DOHH2 (cell line): Measurements from ENCODE around the gene TBC1D2.

ENCODE experiments used
- H3F3A ChIP-seq: fragments of 200-600 bp; sonication (generic), shearing (Covaris generic); 2 replicates; pipeline ENCODE4 v1.6.0; 2016; ENCODE audit warnings: antibody characterized with exemption, mild to moderate bottlenecking; ENCODE audit not compliant: control insufficient read depth, insufficient read depth
- H3K27ac ChIP-seq: fragments of 200-600 bp; sonication (generic); 2 replicates; pipeline ENCODE4 v1.5.1; 2014; ENCODE audit warnings: low read depth, mild to moderate bottlenecking, low read length, moderate library complexity
- H3K27me3 ChIP-seq: fragments of 200-600 bp; sonication (generic); 2 replicates; pipeline ENCODE4 v1.6.1; 2014; ENCODE audit warnings: mild to moderate bottlenecking, low read length, mixed read lengths; ENCODE audit not compliant: control insufficient read depth
- H3K36me3 ChIP-seq: fragments of 200-600 bp; sonication (generic); 2 replicates; pipeline ENCODE4 v1.6.1; 2014; ENCODE audit warnings: mild to moderate bottlenecking, low read length, moderate library complexity, mixed read lengths; ENCODE audit not compliant: control insufficient read depth
- H3K4me1 ChIP-seq: fragments of 200-600 bp; sonication (generic); 2 replicates; pipeline ENCODE4 v1.6.1; 2014; ENCODE audit warnings: mild to moderate bottlenecking, low read length, mixed read lengths; ENCODE audit not compliant: control insufficient read depth
- H3K4me2 ChIP-seq: fragments of 200-600 bp; sonication (generic); 2 replicates; pipeline ENCODE4 v1.6.0; 2014; ENCODE audit warnings: mild to moderate bottlenecking, low read length, moderate library complexity
- H3K4me3 ChIP-seq: fragments of 200-600 bp; sonication (generic); 2 replicates; pipeline ENCODE4 v1.5.1; 2014; ENCODE audit warnings: mild to moderate bottlenecking, low read length, mixed read lengths
- H3K79me2 ChIP-seq: fragments of 200-600 bp; sonication (generic); 2 replicates; pipeline ENCODE4 v1.6.1; 2014; ENCODE audit warnings: mild to moderate bottlenecking, low read length, mixed read lengths; ENCODE audit not compliant: control insufficient read depth
- H3K9me2 ChIP-seq: fragments of 200-600 bp; sonication (generic); replicated peaks from 2 replicates; pipeline ENCODE4 v1.6.1; 2014; ENCODE audit warnings: mild to moderate bottlenecking, low read length, mixed read lengths; ENCODE audit not compliant: control insufficient read depth
- H3K9me3 ChIP-seq: fragments of 200-600 bp; sonication (generic); 2 replicates; pipeline ENCODE4 v1.6.1; 2014; ENCODE audit warnings: antibody characterized with exemption, low read length, mixed read lengths; ENCODE audit not compliant: control insufficient read depth, insufficient read depth
- H4K20me1 ChIP-seq: fragments of 200-600 bp; sonication (generic); 2 replicates; pipeline ENCODE4 v1.6.0; 2014; ENCODE audit warnings: low read depth, mild to moderate bottlenecking, antibody characterized with exemption, low read length, moderate library complexity; ENCODE audit not compliant: control insufficient read depth, insufficient read depth
- CTCF ChIP-seq: fragments of 200-600 bp; sonication (generic); IDR thresholded peaks from one replicate; pipeline ENCODE4 v1.5.1; 2014; ENCODE audit warnings: antibody characterized with exemption, mild to moderate bottlenecking, low read depth, low read length; ENCODE audit not compliant: poor library complexity, severe bottlenecking
- EZH2phosphoT487 ChIP-seq: fragments of 200-600 bp; sonication (generic); IDR thresholded peaks from 2 replicates; pipeline ENCODE4 v1.6.1; 2017; ENCODE audit warnings: borderline replicate concordance, mild to moderate bottlenecking, antibody characterized with exemption, low read length, moderate library complexity, mixed read lengths

Gene TBC1D2

GRCh38 chr9:98185611-98186171 is 69.8 kb downstream of the TBC1D2 start:
- Histone ChIP-seq H3F3A (no peaks in the 10 kb centered on the region), H3K27ac (no peak overlapping the region), H3K9me3 (no peaks in the 10 kb centered on the region), H3K4me1 (no peaks in the 10 kb centered on the region), H3K36me3 (no peaks in the 10 kb centered on the region), H3K4me3 (no peak overlapping the region), H3K79me2 (no peaks in the 10 kb centered on the region), H4K20me1 (no peaks in the 10 kb centered on the region), H3K27me3 (peaks cover 16% of the 10 kb centered on the region), H3K9me2 (no peaks in the 10 kb centered on the region), H3K4me2 (no peak overlapping the region)
- TF ChIP-seq CTCF = no peak
- no peak for TF ChIP-seq EZH2phosphoT487

- no peak overlapping the region for H3K27ac ChIP-seq
- no peak overlapping the region for H3K4me3 ChIP-seq
- no peak overlapping the region for H3K4me2 ChIP-seq
Measured at GRCh38 chr9:98185021-98185567, 70.4 kb downstream of the TBC1D2 start.

GRCh38 chr9:98184326-98184725 is 71.1 kb downstream of the TBC1D2 start:
- TF ChIP-seq CTCF (no peak), EZH2phosphoT487 (no peak)
- H3F3A ChIP-seq = no peaks in the 10 kb centered on the region
- H3K9me3 ChIP-seq = no peaks in the 10 kb centered on the region
- no peaks in the 10 kb centered on the region for H3K4me1 ChIP-seq
- H3K27ac ChIP-seq = no peak overlapping the region
- no peak overlapping the region for H3K4me3 ChIP-seq
- H3K27me3 ChIP-seq = peaks cover 5% of the 10 kb centered on the region
- H3K79me2 ChIP-seq = no peaks in the 10 kb centered on the region
- no peak overlapping the region for H3K4me2 ChIP-seq
- H3K36me3 ChIP-seq = no peaks in the 10 kb centered on the region
- no peaks in the 10 kb centered on the region for H4K20me1 ChIP-seq
- no peaks in the 10 kb centered on the region for H3K9me2 ChIP-seq

More at GRCh38 chr9:98185021-98185567, 70.4 kb downstream of the TBC1D2 start:
- no peaks in the 10 kb centered on the region for H3K9me3 ChIP-seq
- peaks cover 10% of the 10 kb centered on the region for H3K27me3 ChIP-seq
- H3K36me3 ChIP-seq = no peaks in the 10 kb centered on the region
- H3K79me2 ChIP-seq = no peaks in the 10 kb centered on the region
- no peaks in the 10 kb centered on the region for H3K4me1 ChIP-seq
- H3K9me2 ChIP-seq = no peaks in the 10 kb centered on the region
- no peaks in the 10 kb centered on the region for H3F3A ChIP-seq
- no peak for TF ChIP-seq CTCF
- TF ChIP-seq EZH2phosphoT487 = no peak
- no peaks in the 10 kb centered on the region for H4K20me1 ChIP-seq
